Measurements from ENCODE around the gene MAP3K15. TPM values are rescaled to one million over a fixed set of nuclear protein-coding genes. Genes with fewer than 3 reads are reported as not detected.

The MAP3K15 gene
- polyA plus RNA-seq, 1 of the 3 experiments (the other 2 are of a cell fraction), result 0.07 TPM

DNA sequence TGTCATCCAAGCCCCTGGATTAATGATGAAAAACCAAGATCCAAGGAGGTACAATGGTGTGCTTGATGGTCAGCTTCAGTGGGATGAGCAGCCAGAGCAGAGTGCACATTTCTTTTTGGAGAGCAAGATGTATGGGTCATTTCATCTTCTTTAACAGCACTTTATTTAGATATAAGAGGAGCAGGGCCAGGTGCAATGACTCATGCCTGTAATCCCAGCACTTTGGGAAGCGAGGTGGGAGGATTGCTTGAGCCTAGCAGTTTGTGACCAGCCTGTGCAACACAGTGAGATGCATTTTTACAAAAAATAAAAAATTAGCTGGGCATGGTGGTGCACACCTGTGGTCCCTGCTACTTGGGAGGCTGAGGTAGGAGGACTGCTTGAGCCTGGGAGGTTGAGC, 45.3 kb upstream of the MAP3K15 start (continued):
- no peak for TF ChIP-seq TAF1 (IDR thresholded peaks at IDR 0.05; ENCODE audit: borderline replicate concordance, low read depth, low read length)
- TF ChIP-seq RAD21 (IDR thresholded peaks at IDR 0.05; ENCODE audit: low read length), result no peak

- Histone ChIP-seq H2AFZ (ENCODE audit: low read depth) (no peak overlapping the region), H3K4me2 (no peak overlapping the region), H3K27me3 (ENCODE audit: insufficient read depth) (no peaks in the 10 kb centered on the region), H3K9me3 (no peaks in the 10 kb centered on the region), H4K20me1 (ENCODE audit: insufficient read depth) (no peaks in the 10 kb centered on the region), H3F3A (replicated peaks; ENCODE audit: insufficient read depth) (peaks cover 25% of the 10 kb centered on the region), H3K4me1 (ENCODE audit: control insufficient read depth in 1 of 2, insufficient read depth in 2 of 2, low read depth in 1 of 2, low read length in 1 of 2) (peaks cover 0 to 9% of the 10 kb centered on the region in 2 experiments; a peak in 2 of 4 replicates), H3K79me2 (ENCODE audit: insufficient read depth) (peaks cover 12% of the 10 kb centered on the region; the same call in 1 of the 2 replicates), H3K27ac (ENCODE audit: low read depth in 2 of 2, low read length in 1 of 2) (peak overlapping the region in 1 of 2 experiments; percentile 89; a peak in 1 of 4 replicates), H3K36me3 (replicated peaks in 1 of 2; ENCODE audit: control insufficient read depth in 1 of 2, insufficient read depth in 2 of 2, low read length in 1 of 2) (peaks cover 0 to 30% of the 10 kb centered on the region in 2 experiments), H3K9ac (no peak overlapping the region), H3K4me3 (ENCODE audit: low read depth in 2 of 2, low read length in 1 of 2) (no peak overlapping the region), H3K9me2 (no peaks in the 10 kb centered on the region)
- CTCF ChIA-PET, result no interaction called here
- no peak for DNase-seq
- TF ChIP-seq EZH2phosphoT487 (IDR thresholded peaks at IDR 0.05; ENCODE audit: borderline replicate concordance, low read depth) (no peak), NRF1 (IDR thresholded peaks at IDR 0.05; ENCODE audit: low read depth, low read length) (no peak), TAF1 (IDR thresholded peaks at IDR 0.05; ENCODE audit: borderline replicate concordance, low read depth, low read length) (no peak), RFX5 (IDR thresholded peaks at IDR 0.05; ENCODE audit: low read length) (no peak), REST (IDR thresholded peaks at IDR 0.05; ENCODE audit: low read depth, low read length) (no peak), JUND (IDR thresholded peaks at IDR 0.05) (peak; percentile 2; the same call in 1 of the 2 replicates)
- TF ChIP-seq, protein P1, sequence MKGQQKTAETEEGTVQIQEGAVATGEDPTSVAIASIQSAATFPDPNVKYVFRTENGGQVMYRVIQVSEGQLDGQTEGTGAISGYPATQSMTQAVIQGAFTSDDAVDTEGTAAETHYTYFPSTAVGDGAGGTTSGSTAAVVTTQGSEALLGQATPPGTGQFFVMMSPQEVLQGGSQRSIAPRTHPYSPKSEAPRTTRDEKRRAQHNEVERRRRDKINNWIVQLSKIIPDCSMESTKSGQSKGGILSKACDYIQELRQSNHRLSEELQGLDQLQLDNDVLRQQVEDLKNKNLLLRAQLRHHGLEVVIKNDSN (IDR thresholded peaks at IDR 0.05; ENCODE audit: borderline replicate concordance, low read depth), result no peak
- POLR2A ChIA-PET, result no interaction called here
- 23% methylated on average over 2 of the region's 2 CpGs for WGBS (ENCODE audit: low lambda C conversion rate)
Measured at GRCh38 chrX:19557822-19558221, 42.5 kb upstream of the MAP3K15 start.

DNA sequence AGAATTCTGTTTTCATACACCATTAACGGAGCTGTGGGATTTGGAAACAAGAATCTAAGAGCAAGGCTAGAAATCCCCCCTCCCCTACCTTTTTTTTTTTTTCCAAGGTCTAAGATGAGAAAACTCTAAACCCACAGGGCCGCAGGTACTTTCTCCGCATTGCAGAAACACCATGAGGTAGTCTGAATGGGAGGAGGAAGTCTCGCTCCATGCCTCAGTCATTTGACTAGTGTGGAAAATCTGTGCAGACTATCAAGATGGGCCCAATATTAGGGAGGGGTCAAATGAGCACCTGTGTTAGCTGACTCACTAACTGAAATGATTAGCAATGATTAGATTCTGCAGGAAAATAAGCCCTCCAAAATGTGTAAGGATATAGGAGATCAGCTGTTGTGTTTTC, 40.9 kb upstream of the MAP3K15 start:
- WGBS (ENCODE audit: low lambda C conversion rate), result 77% methylated on average over 4 of the region's 4 CpGs
- no peaks in the 10 kb centered on the region for H3K27me3 ChIP-seq (ENCODE audit: insufficient read depth)
- CTCF ChIA-PET, result interaction anchor here (1.2 kb wide), 1 partner anchor 21 kb away, joined by 3 read pairs; no protein-coding TSS in a partner anchor

More for the DNA sequence above, 40.9 kb upstream of the MAP3K15 start:
- Histone ChIP-seq H4K20me1 (ENCODE audit: insufficient read depth) (no peaks in the 10 kb centered on the region), H3K9ac (no peak overlapping the region), H3K9me2 (no peaks in the 10 kb centered on the region), H3K4me1 (ENCODE audit: control insufficient read depth in 1 of 2, insufficient read depth in 2 of 2, low read depth in 1 of 2, low read length in 1 of 2) (peaks cover 0 to 9% of the 10 kb centered on the region in 2 experiments; a peak in 2 of 4 replicates), H3K27ac (ENCODE audit: low read depth in 2 of 2, low read length in 1 of 2) (peak overlapping the region in 1 of 2 experiments; percentile 89; a peak in 2 of 4 replicates), H3F3A (replicated peaks; ENCODE audit: insufficient read depth) (peaks cover 25% of the 10 kb centered on the region), H2AFZ (ENCODE audit: low read depth) (no peak overlapping the region), H3K79me2 (ENCODE audit: insufficient read depth) (peaks cover 18% of the 10 kb centered on the region), H3K9me3 (no peaks in the 10 kb centered on the region), H3K4me2 (no peak overlapping the region), H3K36me3 (replicated peaks in 1 of 2; ENCODE audit: control insufficient read depth in 1 of 2, insufficient read depth in 2 of 2, low read length in 1 of 2) (peaks cover 0 to 17% of the 10 kb centered on the region in 2 experiments), H3K4me3 (ENCODE audit: low read depth in 2 of 2, low read length in 1 of 2) (no peak overlapping the region)
- TF ChIP-seq MXI1 (IDR thresholded peaks at IDR 0.05; ENCODE audit: low read depth, low read length) (no peak), IRF3 (IDR thresholded peaks at IDR 0.05; ENCODE audit: low read depth, low read length) (no peak), CTCF (IDR thresholded peaks at IDR 0.05) (no peak)
- DNase-seq, result no peak
- POLR2A ChIA-PET, result no interaction called here
